GM18909 (cell line): ENCODE data around the gene KRT80.

Source experiments
- ATAC-seq: cut with Tn5 transposase; IDR thresholded peaks from one replicate; pipeline ENCODE4 v1.9.1; 2021; ENCODE audit warnings: mild to moderate bottlenecking; ENCODE audit not compliant: unreplicated experiment, poor library complexity

The KRT80 gene

DNA sequence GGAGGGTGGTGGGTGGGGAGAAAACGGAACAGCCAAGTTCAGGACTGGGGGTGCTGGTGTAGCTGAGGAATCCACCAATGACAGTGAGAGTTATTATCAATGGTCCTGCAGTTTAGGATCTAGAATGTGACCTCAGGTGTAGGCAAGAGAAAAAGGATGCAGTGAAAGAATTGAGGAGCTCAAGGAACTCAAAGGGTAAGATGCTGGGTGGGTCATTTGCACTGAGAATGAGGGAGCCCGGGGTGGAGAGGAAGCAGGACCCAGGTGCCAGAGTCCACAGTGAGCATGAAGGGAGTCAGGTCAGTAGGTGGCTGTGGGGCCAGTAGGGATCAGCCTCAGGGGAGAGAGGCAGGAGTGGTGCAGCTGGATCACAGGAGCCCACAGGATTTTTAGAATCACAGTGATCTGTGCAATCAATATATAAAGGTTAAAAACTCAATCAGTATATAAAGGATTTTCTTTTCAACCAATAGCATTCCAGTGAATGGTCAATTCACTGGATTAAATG lies 38.1 kb upstream of the KRT80 start:
- ATAC-seq = no peak

DNA sequence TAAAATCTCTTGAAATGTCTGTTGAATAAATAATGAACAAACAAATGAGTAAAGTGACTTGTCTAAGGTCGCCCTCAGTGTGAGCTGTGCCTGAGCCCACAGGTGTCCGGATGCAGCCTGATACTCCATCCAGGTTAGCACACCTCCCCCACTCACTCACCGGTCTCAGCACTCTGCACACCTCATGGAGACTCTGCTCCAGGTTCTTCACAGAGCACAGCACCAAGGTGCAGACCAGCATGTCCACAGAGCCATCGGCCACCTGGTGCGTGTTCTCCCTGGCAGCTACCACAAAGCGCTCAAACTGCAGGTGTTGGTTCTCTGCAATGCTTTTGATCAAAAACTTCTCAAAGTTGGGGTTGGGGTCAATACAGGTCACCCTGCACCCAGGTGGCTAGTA lies 37.1 kb upstream of the KRT80 start:
- no peak for ATAC-seq

DNA sequence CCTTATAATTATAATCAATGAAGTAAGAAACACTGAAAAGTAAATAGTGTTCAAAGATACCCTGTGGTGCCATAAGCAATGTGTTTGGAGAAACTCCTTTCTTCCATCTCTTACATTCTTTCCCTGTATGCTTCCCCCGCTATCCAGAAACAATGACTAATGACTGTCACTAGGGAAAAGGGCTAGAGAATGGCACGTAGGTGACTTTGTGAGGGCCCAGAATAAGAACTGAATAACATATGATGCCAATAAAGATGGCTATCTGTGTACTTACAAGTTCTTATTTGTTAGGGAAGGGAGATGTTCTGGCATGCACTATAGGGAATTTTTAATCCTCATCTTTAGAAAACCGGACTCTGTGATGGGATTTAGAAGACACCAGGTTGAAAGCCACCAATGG lies 36.6 kb upstream of the KRT80 start:
- ATAC-seq = no peak

DNA sequence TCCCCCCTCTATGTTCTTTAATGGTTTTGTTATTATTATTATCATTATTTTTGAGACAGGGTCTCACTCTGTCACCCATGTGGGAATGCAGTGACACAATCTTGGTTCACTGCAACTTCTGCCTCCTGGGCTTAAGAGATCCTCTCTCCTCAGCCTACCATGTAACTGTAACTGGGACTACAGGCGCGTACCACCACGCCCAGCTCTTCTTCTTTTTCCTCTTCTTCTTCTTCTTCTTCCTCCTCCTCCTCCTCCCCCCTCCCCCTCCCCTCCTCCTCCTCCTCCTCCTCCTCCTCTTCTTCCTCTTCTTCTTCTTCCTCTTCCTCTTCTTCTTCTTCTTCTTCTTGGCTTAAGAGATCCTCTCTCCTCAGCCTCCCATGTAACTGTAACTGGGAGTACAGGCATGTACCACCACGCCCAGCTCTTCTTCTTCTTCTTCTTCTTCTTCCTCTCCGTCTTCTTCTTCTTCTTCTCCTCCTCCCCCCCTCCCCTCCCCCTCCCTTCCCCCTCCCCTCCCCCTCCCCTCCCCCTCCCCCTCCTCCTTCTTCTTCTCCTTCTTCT lies 35.9 kb upstream of the KRT80 start:
- ATAC-seq = no peak

DNA sequence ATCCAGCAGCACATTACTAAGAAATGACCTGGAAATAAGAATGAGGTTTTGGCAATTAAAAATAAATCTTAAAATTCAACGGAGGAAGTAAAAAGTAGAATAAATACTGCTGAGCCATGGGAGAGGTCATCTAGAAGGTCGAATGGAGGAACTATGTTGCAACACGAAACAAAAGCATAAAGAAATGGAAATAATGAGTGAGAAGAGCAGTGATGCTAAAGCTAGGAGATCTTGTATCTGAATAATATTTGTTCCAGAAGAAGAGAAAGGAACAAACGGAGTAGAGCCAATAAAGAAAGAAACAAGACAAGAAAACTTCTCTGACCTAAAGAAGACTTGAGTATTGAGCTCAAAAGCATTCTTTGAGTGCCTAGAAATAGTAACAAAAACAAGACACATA lies 34.6 kb upstream of the KRT80 start:
- ATAC-seq = no peak

DNA sequence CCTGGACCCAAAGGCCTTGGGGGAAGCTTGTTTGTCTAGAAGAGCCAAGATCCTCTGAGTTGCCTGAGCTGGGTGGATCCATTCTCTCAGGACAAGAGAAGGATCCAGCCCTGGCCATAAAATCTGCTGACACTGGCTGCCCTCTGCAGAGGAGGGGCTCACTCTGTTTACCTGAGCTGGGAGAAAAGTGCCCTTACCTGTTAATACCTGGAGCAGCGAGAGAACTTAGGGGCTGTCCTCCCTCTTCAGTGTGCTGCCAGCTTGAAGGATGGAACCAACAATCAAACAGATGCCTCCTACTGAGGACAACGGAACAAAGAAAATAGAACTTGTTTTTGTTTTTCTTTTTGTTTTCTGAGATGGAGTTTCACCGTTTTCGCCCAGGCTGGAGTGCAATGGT lies 33.9 kb upstream of the KRT80 start:
- ATAC-seq = no peak

DNA sequence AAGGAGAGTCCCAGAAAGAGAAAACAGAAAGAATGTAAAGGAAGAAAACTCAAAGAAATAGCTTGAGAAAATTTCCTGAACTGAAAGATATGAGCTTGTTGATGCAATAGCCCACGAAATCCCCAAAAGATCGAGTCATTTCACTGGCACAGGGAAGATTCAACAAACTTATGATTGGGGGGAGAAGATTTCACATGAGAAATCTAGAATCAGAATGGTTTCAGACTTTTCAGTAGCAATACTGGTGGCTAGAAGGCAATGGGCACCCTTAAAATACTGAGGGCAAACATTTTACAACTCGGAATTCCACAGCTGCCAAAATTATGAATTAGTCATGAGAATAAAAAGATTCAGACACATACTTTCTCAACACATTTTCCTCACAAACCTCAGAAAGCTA lies 32.3 kb upstream of the KRT80 start:
- no peak for ATAC-seq

DNA sequence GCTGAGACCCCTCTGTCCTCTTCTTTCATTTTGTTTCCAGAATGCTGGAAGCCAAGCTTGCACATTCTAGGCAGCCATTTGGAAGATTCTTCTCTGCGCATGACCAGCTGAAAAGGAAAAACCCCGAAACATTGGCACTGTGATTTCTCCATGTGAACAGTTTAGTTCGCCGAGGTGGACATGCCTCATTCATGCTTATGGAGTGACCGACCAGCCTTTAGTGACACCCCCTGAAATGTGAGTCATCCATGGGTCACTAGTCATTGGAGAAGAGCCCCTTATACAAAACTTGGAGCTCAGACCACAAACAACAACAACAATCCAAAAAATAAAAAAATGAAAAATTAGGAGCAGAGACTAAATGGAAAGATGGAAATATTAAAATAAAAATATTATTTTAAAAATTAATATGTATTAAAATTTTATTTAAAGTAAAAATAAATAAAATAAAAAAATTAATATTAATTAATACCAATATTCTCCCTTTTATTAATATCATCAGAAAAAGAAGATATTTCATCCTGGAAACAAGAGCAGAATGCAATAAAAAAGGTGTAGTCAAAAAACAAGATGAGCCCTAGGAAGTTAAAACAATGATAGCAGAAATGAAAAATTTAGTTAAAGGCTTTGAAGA lies 31.7 kb upstream of the KRT80 start:
- ATAC-seq = no peak

DNA sequence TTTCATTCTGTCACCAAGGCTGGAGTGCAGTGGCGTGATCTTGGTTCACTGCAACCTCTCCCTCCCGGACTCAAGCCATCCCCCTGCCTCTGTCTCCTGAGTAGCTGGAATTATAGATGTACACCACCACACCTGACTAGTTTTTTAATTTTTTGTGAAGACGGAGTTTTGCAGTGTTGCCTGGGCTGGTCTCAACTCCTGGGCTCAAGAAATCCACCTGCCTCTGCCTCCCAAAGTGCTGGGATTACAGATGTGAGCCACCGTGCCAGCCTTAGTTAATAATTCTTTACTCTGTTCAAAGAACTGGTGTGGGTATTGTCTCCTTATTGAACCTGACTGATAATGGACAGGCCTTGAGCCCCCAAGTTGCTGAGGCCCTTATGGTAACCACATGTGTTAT lies 30.9 kb upstream of the KRT80 start:
- ATAC-seq = no peak

DNA sequence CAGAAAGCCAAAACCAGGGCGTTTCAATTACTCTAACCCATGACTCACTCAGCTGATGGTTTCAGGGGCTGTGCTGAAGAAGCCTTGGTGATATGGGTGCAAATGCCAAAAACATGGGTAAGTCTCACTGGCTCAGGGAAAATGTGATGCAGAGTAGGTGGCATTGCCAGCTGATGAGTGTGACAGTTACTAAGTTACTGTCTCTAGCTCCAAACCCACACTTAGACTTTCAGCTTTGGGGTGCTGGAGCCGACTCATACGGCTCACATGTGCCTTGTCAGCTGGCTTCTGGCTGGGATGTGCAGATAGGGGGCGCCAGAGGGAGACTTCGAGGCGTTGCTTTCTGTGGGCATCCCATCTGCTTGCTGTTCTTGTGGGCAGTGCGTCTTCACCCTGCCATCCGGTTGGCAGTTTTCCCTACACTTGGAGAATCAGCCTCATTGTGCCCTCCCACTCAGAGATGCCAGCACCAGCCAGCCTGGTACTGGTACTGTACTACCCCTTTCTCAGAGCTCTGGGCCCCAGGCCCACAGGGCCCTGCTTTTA lies 30.2 kb upstream of the KRT80 start:
- no peak for ATAC-seq

DNA sequence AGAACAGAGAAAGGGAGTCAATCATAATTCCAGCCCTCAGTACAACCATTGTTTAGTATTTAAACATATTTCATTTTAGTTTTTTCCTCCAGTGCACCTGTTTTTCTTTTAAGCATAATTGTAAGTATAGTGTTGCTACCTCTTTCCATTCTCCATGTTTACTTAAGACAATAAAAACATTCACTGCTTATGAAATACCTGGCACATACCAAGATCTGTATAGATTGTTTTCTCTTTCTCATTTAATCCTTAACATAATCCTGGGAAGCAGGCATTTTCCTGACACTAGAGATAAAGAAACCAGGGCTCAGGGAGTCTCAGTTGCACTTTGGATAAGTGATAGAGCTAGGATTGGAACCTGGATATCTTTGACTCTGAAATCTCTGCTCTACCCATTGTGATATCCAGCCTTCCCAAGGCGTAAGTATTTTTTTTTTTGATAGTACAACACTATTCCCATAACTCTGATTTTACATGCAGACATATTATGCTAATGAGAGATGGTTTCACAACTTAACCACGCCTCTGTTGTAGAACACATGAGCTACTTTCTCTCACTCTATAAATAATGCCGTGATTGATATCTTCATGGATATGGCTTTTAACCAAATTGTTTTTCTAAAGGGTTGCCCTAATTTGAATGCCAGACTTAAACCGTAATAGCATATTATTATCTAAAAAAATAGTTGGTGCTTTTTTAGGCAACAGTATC lies 29.4 kb upstream of the KRT80 start:
- no peak for ATAC-seq

DNA sequence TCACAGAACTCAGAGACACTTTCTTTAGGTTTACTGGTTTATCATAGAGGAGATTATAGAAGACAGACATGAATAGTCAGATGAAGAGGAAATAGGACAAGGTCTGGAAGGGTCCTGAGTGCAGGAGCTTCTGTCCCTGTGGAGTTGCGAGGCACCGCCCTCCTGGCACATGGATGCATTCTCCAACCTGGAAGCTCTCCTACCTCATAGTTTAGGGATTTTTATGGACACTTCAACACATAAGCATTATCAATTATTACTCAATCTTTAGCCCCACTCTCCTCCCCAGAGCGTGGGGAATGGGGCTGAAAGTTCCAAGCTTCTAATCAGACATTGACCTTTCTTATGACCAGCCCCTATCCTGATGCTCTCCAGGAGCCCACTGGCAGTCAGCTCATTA lies 28.7 kb upstream of the KRT80 start:
- ATAC-seq = no peak

DNA sequence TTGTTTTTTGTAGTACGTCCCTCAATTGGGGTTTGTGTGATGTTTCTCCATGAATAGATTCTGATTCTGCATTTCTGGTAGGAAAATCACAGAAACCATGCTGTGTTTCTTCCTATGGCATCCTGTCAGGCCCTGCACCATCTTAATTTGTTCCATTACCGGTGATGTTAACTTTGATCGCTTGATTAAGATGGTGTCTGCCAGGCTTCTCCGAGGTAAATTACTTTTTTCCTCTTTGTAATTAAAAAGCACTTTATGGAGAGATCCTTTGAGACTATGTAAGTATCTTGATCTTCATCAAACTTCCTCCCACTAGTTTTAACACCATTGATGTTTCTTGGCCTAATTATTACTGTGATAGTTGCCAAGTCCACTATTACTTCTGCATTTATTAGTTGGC lies 26.2 kb upstream of the KRT80 start:
- ATAC-seq = no peak

DNA sequence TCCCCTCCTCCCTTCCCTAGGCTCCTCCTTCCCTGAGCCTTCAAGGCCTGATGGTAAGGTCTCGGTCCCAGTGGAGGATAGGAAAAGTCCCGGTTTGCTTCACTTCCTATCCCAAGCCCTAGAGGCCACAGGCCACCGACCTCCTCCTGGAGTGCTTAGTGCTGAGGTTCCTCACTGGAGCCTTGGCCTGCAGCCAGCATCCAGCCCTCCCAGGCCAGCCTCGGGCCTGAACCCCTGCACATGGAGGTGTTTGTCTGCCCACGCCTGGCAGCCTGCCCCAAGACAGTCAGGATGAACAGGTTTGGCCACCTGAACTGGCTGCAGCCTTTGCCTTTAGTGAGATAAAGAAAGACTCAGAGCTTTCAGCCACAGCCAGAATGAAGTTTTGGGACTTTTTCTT lies 25.4 kb upstream of the KRT80 start:
- no peak for ATAC-seq

DNA sequence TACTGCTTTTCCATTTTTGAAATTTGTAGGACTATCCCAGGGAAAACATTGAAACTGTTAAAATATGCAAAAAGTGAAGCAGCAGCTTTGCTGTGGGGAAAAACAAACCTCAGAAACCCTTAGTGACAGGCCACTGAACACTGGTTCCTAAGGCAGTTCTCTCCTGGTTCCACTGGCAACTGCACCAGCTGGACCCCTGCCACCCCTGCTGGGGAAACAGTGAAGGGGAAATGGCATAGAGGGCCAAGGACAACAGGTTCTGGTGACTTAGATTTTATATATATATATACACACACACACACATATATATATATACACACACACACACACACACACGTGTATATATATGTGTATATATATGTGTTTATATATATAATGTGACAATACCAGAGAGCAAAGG lies 25.0 kb upstream of the KRT80 start:
- no peak for ATAC-seq

DNA sequence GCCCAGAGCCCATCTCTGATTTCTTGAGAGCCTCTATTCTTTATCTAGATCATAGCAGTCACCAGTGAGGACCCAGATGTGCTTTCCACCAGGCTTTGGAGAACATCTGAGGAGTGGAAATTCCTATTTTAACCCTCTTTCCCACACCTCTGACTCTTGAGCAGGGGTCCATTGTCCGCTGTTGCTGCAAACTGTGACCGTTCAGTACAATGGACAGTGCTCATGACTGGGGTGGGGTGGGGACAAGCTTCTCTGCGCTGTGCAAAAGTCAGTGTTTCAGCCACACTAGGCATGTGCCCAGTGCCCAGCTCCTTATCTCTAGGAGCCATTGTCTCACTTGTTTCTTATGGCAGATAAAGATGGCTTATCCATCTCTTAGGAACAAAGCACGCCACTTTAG lies 24.3 kb upstream of the KRT80 start:
- no peak for ATAC-seq

DNA sequence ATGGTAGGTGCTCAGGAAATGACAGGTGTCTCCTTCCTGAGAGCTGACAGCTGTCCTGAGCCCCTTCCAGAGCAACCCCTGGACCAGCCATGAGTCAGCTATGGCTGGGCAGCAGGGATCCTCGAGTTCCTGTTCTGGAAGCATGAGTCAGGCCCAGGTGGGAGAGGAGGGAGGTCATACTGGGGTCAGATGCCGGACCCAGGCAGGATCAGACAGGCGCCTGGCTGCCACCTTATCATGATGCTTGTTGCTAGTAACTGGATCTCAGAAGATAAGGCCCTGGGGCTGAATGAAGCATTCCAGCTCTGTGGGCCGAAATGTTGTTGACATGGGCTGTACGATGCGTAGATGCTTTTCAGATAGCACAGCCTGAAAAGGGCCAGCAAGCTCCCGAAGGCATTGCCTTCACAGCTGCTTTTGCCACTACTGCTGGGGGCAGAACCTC lies 23.8 kb upstream of the KRT80 start:
- ATAC-seq = no peak

DNA sequence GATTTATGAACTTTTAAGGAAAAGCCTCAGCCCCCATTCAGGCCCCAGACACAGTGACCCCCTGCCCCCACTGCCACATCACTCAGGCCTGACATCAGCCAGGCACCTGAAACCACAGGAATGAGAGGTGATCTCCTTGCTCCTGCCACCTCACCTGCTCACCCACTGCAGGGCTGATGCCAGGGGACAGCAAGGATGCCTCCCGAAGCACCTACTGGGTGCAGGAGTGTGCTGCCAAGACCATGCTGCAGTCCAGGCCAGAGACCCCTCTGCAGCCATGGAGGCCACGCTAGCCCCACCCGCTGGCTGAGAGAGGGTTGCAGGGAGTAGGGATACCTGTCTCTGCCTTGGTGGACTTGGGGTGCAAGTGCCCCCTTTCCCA lies 22.6 kb upstream of the KRT80 start:
- ATAC-seq = no peak

DNA sequence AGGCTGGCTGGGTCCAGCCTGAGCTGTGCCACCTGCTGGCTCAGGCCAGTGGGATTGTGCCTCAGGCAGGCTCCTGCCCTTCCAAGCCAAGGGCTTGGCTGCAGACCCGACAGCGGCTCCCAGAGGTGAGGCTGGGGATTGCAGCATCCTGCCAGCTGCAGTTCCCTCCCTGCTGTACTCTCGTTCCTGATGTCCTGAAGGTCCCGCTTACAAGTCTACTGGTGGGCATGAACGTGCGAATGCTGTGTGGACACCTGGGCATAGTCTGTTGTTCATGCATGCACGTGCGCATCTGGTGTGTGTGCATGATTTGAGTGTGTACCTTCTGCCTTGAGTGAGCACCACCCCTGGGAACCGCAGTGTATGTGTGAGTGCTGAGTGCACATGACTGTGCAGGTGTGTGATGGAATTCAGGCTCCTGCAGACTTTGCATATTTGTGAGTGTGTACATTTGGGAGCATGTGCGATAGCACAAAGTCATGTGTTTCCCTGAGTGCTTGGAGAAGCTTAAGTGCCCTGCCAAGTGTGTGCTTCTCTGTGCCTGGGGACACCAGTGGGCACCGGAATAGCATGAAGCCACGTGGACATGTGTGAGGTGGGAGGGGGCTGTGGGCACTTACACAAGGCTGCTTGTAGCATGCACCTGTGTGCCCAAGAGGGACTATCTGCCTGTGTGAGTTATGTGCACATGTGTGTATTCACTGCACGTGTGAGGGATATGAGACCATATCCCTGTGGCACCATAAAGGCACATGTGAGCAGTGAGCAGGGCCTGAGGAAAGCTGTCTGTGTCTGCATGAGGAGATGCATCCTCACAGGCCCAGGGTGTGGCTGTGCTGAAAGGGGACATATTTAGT lies 22.0 kb upstream of the KRT80 start:
- no peak for ATAC-seq

DNA sequence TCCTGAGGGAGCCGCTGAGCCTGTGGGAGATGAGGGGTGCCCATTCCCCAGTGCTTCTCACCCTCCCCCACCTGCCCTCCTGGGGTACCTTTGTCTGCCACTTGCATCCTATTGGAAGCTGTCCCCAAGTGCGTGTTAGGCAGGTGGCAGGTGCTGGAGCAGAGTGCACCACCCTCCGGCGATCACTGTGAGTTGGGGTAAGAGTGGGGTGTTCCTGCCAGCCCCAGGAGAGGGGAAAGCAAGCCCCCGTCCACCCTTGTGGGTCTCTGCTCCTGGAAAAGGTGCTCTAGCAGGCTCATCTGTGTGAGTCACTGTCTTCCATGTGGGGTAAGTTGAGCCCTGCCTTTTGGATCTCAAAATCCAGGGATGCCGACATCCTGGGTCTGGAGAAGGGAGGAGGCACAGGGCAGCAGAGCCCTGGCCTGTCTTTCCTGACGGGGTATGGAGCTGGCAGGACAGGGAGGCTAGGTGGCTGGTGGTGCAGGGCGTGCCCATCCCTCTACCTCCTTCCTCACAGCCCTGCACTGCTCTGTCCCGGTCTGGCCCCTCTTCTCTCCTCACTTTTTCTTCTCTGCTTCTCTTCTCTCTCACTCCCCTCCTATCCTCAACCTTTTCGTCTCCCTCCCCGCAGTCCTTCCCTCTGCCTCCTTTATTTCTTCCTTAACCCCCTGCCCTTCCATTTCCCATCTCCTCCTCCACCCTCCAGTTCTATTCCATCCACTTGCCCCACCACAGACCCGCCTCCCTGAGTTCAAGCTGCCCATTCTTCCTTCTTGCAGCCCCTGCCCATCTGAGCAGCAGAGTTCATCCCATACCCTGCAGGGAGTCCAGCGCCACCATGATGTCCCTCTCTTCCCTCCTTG lies 21.1 kb upstream of the KRT80 start:
- ATAC-seq = no peak
